H9 (cell line): ENCODE measurements around the gene USE1. TPM values are rescaled to one million over a fixed set of nuclear protein-coding genes. Genes with fewer than 3 reads are reported as not detected.

Source experiments
- DNase-seq: peaks from one replicate; pipeline ENCODE4 v3.0.0-alpha.2; 2017
- H2AFZ ChIP-seq: one replicate; pipeline ENCODE4 v1.6.1; 2013; ENCODE audit warnings: mild to moderate bottlenecking, low read length, control low read depth, moderate library complexity
- H2AK5ac ChIP-seq: 2 replicates; pipeline ENCODE4 v1.6.1; 2013; ENCODE audit warnings: low read length, control low read depth, mixed read lengths; ENCODE audit not compliant: insufficient read length
- H2BK120ac ChIP-seq: one replicate; pipeline ENCODE4 v1.6.1; 2013; ENCODE audit warnings: low read depth, mild to moderate bottlenecking, low read length, control low read depth, inconsistent platforms; ENCODE audit not compliant: poor library complexity, severe bottlenecking
- H2BK12ac ChIP-seq: 2 replicates; pipeline ENCODE4 v1.6.1; 2013; ENCODE audit warnings: low read length, control low read depth, mixed read lengths, low read depth; ENCODE audit not compliant: insufficient read length
- H2BK15ac ChIP-seq: 2 replicates; pipeline ENCODE4 v1.6.1; 2013; ENCODE audit warnings: low read depth, low read length, control low read depth
- H2BK20ac ChIP-seq: one replicate; pipeline ENCODE4 v1.6.1; 2013; ENCODE audit warnings: low read depth, mild to moderate bottlenecking, low read length, control low read depth, inconsistent platforms; ENCODE audit not compliant: poor library complexity, severe bottlenecking
- H2BK5ac ChIP-seq: 2 replicates; pipeline ENCODE4 v1.6.1; 2013; ENCODE audit warnings: low read length, control low read depth, mixed read lengths; ENCODE audit not compliant: insufficient read length
- H3K14ac ChIP-seq: 2 replicates; pipeline ENCODE4 v1.6.1; 2013; ENCODE audit warnings: low read length, control low read depth; ENCODE audit not compliant: insufficient read depth
- H3K18ac ChIP-seq: 2 replicates; pipeline ENCODE4 v1.6.1; 2013; ENCODE audit warnings: low read depth, mild to moderate bottlenecking, mixed read lengths, low read length, control low read depth; ENCODE audit not compliant: insufficient read length
- H3K23ac ChIP-seq: 2 replicates; pipeline ENCODE4 v1.6.1; 2013; ENCODE audit warnings: low read length, control low read depth, mixed read lengths, low read depth; ENCODE audit not compliant: insufficient read length
- H3K23me2 ChIP-seq: 2 replicates; pipeline ENCODE4 v1.6.1; 2013; ENCODE audit warnings: low read depth, mild to moderate bottlenecking, mixed read lengths, low read length, control low read depth; ENCODE audit not compliant: insufficient read length, poor library complexity, severe bottlenecking
- H3K27ac ChIP-seq: 2 replicates; pipeline ENCODE4 v1.5.1; 2013; ENCODE audit warnings: low read length, control low read depth, mixed read lengths, low read depth; ENCODE audit not compliant: insufficient read length
- H3K27me3 ChIP-seq: 2 replicates; pipeline ENCODE4 v1.6.1; 2013; ENCODE audit warnings: low read length, control low read depth, inconsistent platforms; ENCODE audit not compliant: insufficient read depth
- H3K4ac ChIP-seq: 2 replicates; pipeline ENCODE4 v1.6.1; 2013; ENCODE audit warnings: low read depth, mild to moderate bottlenecking, control low read depth, inconsistent platforms, low read length, moderate library complexity
- H3K4me1 ChIP-seq: 2 replicates; pipeline ENCODE4 v1.6.1; 2013; ENCODE audit warnings: low read length, control low read depth, inconsistent platforms; ENCODE audit not compliant: insufficient read depth
- H3K4me2 ChIP-seq: 2 replicates; pipeline ENCODE4 v1.6.1; 2013; ENCODE audit warnings: low read length, control low read depth, mixed read lengths; ENCODE audit not compliant: insufficient read length, insufficient read depth
- H3K56ac ChIP-seq: 2 replicates; pipeline ENCODE4 v1.6.1; 2013; ENCODE audit warnings: low read depth, mild to moderate bottlenecking, mixed read lengths, low read length, control low read depth; ENCODE audit not compliant: insufficient read length
- H3K79me1 ChIP-seq: 2 replicates; pipeline ENCODE4 v1.6.1; 2013; ENCODE audit warnings: low read depth, mild to moderate bottlenecking, moderate library complexity, low read length, control low read depth, inconsistent platforms; ENCODE audit not compliant: insufficient read depth, poor library complexity, severe bottlenecking
- H3K79me2 ChIP-seq: 2 replicates; pipeline ENCODE4 v1.6.1; 2013; ENCODE audit warnings: low read length, control low read depth, inconsistent platforms; ENCODE audit not compliant: insufficient read depth
- H3K9ac ChIP-seq: 2 replicates; pipeline ENCODE4 v1.6.1; 2013; ENCODE audit warnings: low read length, control low read depth, mixed read lengths; ENCODE audit not compliant: insufficient read length; ENCODE audit errors: extremely low read depth
- H3K9me3 ChIP-seq: one replicate; pipeline ENCODE4 v1.6.1; 2013; ENCODE audit warnings: low read depth, low read length, inconsistent platforms; ENCODE audit not compliant: control insufficient read depth
- H3T11ph ChIP-seq: one replicate; pipeline ENCODE4 v1.6.1; 2013; ENCODE audit warnings: mild to moderate bottlenecking, low read length, control low read depth, inconsistent platforms
- H4K20me1 ChIP-seq: one replicate; pipeline ENCODE4 v1.6.1; 2013; ENCODE audit not compliant: control insufficient read depth, insufficient read length, insufficient read depth
- H4K5ac ChIP-seq: 2 replicates; pipeline ENCODE4 v1.6.1; 2013; ENCODE audit warnings: low read depth, mild to moderate bottlenecking, mixed read lengths, low read length, control low read depth; ENCODE audit not compliant: insufficient read length
- H4K8ac ChIP-seq: replicated peaks from 2 replicates; pipeline ENCODE4 v1.6.1; 2013; ENCODE audit warnings: low read length, control low read depth, mixed read lengths, low read depth; ENCODE audit not compliant: insufficient read length
- H4K91ac ChIP-seq: 2 replicates; pipeline ENCODE4 v1.6.1; 2013; ENCODE audit warnings: low read depth, mild to moderate bottlenecking, moderate library complexity, mixed read lengths, low read length, control low read depth; ENCODE audit not compliant: insufficient read length
- H3K27ac Mint-ChIP-seq, 3 experiments: 2 replicates in 2 of 3; 3 replicates in 1 of 3; pipeline ENCODE4 v1.8.0; 2020 to 2021; ENCODE audit warnings: mixed read lengths in 3 of 3, mild to moderate bottlenecking in 1 of 3, moderate library complexity in 1 of 3
- H3K27me3 Mint-ChIP-seq: 2 replicates; pipeline ENCODE4 v1.8.0; 2021; ENCODE audit warnings: low read depth, mild to moderate bottlenecking, moderate library complexity, mixed read lengths
- H3K36me3 Mint-ChIP-seq, 3 experiments: 2 replicates in 2 of 3; 3 replicates in 1 of 3; pipeline ENCODE4 v1.8.0; 2020 to 2021; ENCODE audit warnings: low read depth in 3 of 3, mixed read lengths in 3 of 3; ENCODE audit not compliant: insufficient read depth in 1 of 3
- H3K4me1 Mint-ChIP-seq, 2 experiments: 2 replicates each; pipeline ENCODE4 v1.8.0; 2020; ENCODE audit warnings: mixed read lengths in 2 of 2
- H3K4me3 Mint-ChIP-seq, 2 experiments: 2 replicates in 1 of 2; 3 replicates in 1 of 2; pipeline ENCODE4 v1.8.0; 2020 to 2021; ENCODE audit warnings: mild to moderate bottlenecking in 2 of 2, mixed read lengths in 2 of 2, moderate library complexity in 1 of 2
- H3K9me3 Mint-ChIP-seq, 2 experiments: 2 replicates in 1 of 2; 3 replicates in 1 of 2; pipeline ENCODE4 v1.8.0; 2020; ENCODE audit warnings: mild to moderate bottlenecking in 2 of 2, mixed read lengths in 2 of 2, moderate library complexity in 1 of 2
- CTCF ChIP-seq: fragments of 200-600 bp; sonication (generic); conservative IDR thresholded peaks from 3 replicates; pipeline ENCODE4 v1.8.0; 2021; ENCODE audit warnings: antibody characterized with exemption, mild to moderate bottlenecking
- WGBS: extraction: QIAGEN DNeasy Blood & Tissue Kit; methylation state at CpG from one replicate; pipeline ENCODE4 v1.1.7; 2013; ENCODE audit warnings: missing lambda C conversion rate, low lambda C conversion rate, mixed read lengths; ENCODE audit not compliant: insufficient read length; ENCODE audit errors: extremely low coverage; 5-methylcytosine and 5-hydroxymethylcytosine counted together
- long read RNA-seq: library from polyadenylated mRNA; unstranded; transcript quantifications from one replicate; pipeline ENCODE4 v2.0.0, GENCODE V29; 2020
- total RNA-seq: library from RNA; stranded (reverse); gene quantifications from 2 replicates; pipeline ENCODE4 v1.2.1, GENCODE V29; 2021

The USE1 gene, protein sequence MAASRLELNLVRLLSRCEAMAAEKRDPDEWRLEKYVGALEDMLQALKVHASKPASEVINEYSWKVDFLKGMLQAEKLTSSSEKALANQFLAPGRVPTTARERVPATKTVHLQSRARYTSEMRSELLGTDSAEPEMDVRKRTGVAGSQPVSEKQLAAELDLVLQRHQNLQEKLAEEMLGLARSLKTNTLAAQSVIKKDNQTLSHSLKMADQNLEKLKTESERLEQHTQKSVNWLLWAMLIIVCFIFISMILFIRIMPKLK
- 14.8 and 16.2 TPM in 2 replicates for total RNA-seq
- long read RNA-seq, partial matches to known transcripts: 1 of 4 reads
- long read RNA-seq, other reads (novel, unspliced or antisense): 0 of 4 reads

- Mint-ChIP-seq H3K9me3 (no peaks in the 10 kb centered on the region), H3K27ac (peak within 1 kb of the TSS; percentile 90 to 99 (median 98)), H3K4me3 (peak within 1 kb of the TSS; percentile 79 to 92), H3K27me3 (no peaks in the 10 kb centered on the region), H3K36me3 (peaks cover 13 to 43% (median 37%) of the 10 kb centered on the region in 3 experiments), H3K4me1 (peaks cover 7 to 15% of the 10 kb centered on the region in 2 experiments; a peak in 3 of 4 replicates)
- H3K4me2 ChIP-seq: peak within 1 kb of the TSS; percentile 82
- H3K79me2 ChIP-seq: no peaks in the 10 kb centered on the region
- H3K23ac ChIP-seq: no peak within 1 kb of the TSS
- H4K20me1 ChIP-seq: no peaks in the 10 kb centered on the region
- 0 out of 2 replicates have a peak within 1 kb of the TSS, but pooled peaks have one; percentile 4 for H2BK15ac ChIP-seq
- H4K8ac ChIP-seq: peak within 1 kb of the TSS; percentile 12
- H2AK5ac ChIP-seq: no peak within 1 kb of the TSS
- peak within 1 kb of the TSS; percentile 99 for H3K14ac ChIP-seq
- no peaks in the 10 kb centered on the region for H3K9me3 ChIP-seq
- H3K4me1 ChIP-seq: no peaks in the 10 kb centered on the region; the same call in 1 of the 2 replicates
- no peaks in the 10 kb centered on the region for H3K27me3 ChIP-seq
- H3K9ac ChIP-seq: peak within 1 kb of the TSS; percentile 90
- peak; percentile 93 for DNase-seq
- no peak within 1 kb of the TSS for H2BK120ac ChIP-seq
- H3K18ac ChIP-seq: peak within 1 kb of the TSS; percentile 99
- no peak within 1 kb of the TSS for H3T11ph ChIP-seq
- H2BK20ac ChIP-seq: no peak within 1 kb of the TSS
- no peaks in the 10 kb centered on the region for H3K79me1 ChIP-seq
- H3K56ac ChIP-seq: no peak within 1 kb of the TSS
- peaks cover 5% of the 10 kb centered on the region for H3K23me2 ChIP-seq
- peak within 1 kb of the TSS; percentile 74 for H4K5ac ChIP-seq
- H3K27ac ChIP-seq: peak within 1 kb of the TSS; percentile 54
- peak within 1 kb of the TSS; percentile 57 for H3K4ac ChIP-seq
- H2AFZ ChIP-seq: no peak within 1 kb of the TSS
- H4K91ac ChIP-seq: peak within 1 kb of the TSS; percentile 11
- peak within 1 kb of the TSS; percentile 58 for H2BK12ac ChIP-seq
- H2BK5ac ChIP-seq: peak within 1 kb of the TSS; percentile 55
- TF ChIP-seq CTCF: no peak
- no CpG with 5 or more reads among the region's 56 CpGs for WGBS
These were observed at the start of gene USE1 for GRCh38 chr19:17215127-17215971. Gene USE1, plus strand, starts transcription at chr19:17215357. Its CDS starts 49 bp downstream, at chr19:17215406.
